GM12891 (cell line): ENCODE results near the gene GRHL1.
"Not testable (repeated sequence)": the region's sequence is repeated elsewhere in the genome, so short reads cannot be mapped to it uniquely, and the experiment has no call there.

Source experiments
- POLR2A ChIP-seq: IDR thresholded peaks from 2 replicates; pipeline ENCODE4 v1.6.1; 2011; ENCODE audit warnings: low read depth, low read length, control low read depth
- POLR2AphosphoS5 ChIP-seq: IDR thresholded peaks from 2 replicates; pipeline ENCODE4 v1.6.1; 2011; ENCODE audit warnings: low read depth, low read length, control low read depth
- POU2F2 ChIP-seq: IDR thresholded peaks from 2 replicates; pipeline ENCODE4 v1.6.1; 2011; ENCODE audit warnings: low read depth, mild to moderate bottlenecking, control low read depth, low read length, moderate library complexity

DNA sequence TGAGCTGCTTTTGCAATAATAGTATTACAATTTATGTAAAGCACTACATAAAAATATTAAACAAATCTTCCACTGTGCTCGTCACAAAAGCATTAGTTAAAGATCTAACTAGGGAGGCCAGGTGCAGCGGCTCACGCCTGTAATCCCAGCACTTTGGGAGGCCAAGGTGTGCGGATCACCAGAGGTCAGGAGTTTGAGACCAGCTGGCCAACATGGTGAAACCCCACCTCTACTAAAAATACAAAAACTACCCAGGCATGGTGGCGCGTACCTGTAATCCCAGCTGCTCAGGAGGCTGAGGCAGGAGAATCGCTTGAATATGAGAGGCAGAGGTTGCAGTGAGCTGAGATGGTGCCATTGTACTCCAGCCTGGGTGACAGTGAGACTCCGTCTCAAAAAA is 79.3 kb downstream of the GRHL1 start:
- TF ChIP-seq POU2F2, POLR2A, POLR2AphosphoS5: not testable (repeated sequence)
